GM19438 (cell line): Measurements from ENCODE around the gene DDX59.
A peak's percentile ranks its signal among the peaks of the same experiment; 100 is the strongest.

Experiments used
- ATAC-seq: cut with Tn5 transposase; IDR thresholded peaks from one replicate; pipeline ENCODE4 v1.9.1; 2021; ENCODE audit warnings: low read depth; ENCODE audit not compliant: unreplicated experiment

The DDX59 gene

GRCh38 chr1:200671235-200671786 is 1.6 kb upstream of the DDX59 start:
- ATAC-seq = no peak

GRCh38 chr1:200670242-200671118 is 773 bp upstream of the DDX59 start:
- no peak for ATAC-seq

- ATAC-seq = no peak
These were observed 993 bp downstream of the DDX59 start for GRCh38 chr1:200668514-200669313.

- no peak for ATAC-seq
These were observed 3.4 kb downstream of the DDX59 start for GRCh38 chr1:200666309-200666708.

- ATAC-seq = no peak
These were observed 3.8 kb downstream of the DDX59 start for GRCh38 chr1:200665861-200666260.

DNA sequence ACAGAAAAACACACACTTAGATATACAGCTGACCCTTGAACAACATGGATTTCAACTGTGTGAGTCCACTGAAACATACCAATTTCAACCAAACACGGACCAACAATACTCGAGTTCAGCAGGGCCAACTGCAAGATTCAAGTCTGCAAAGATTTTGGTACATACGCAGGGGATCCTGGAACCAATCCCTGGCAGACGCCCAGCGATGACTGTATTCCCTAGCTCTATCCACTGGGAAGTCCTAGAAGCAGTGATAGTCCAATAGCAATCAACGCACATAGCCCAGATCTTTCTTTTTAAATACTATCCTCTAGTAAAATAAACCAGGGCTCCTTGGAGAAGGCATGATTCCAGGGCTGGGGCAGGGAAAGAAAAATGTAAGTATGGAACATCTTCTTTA is 9.0 kb downstream of the DDX59 start:
- ATAC-seq = no peak

DNA sequence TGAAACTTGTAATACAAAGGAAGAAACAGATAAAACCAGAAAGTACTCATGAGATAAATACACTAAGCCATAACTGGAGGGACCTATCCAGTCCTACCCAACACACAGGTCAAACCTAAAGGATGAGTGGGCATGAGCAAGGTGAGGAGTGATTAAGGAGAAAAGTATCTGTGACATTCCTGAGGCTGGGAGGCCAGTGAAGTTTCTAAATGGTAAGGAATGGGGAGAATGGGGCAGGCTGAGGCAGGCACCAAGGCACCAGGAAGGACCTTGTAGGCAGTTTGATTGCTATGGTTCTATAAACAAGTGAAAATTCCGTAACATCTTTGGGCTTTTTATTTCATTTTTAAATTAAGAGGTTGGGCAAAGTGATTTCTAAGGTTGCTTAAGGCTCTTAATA is 10.4 kb downstream of the DDX59 start:
- no peak for ATAC-seq

DNA sequence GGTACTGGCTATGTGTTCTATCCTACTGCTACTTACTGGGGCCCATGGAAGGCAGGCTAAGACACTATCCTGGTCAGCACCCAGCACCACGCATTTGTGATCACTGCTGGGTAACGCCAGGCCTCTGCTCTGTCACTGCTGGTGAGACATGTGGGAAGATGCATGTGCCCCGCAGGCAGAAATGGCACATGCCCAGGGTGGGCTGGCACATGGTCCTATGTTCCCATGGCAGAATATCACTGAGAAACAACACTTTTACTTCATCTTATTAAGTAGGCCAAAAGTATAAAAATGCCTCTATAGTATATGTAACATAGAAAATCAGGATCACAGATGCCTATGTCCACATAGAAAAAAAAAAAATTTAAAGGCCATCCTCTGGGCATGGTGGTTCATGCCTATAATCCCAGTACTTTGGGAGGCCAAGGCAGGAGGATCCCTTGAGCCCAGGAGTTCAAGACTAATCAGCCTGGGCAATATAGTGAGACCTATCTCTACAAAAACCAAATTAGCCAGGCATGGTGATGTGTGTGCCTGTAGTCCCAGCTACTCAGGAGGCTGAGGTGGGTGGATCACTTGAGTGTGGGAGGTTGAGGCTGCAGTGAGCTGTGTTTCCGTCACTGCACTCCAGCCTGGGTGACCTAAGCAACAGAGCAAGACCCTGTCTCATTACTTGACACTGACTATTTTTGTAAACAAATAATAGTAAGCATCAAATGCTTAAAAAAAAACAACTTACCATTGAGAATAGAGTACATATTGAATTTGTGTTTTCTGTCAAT is 11.5 kb downstream of the DDX59 start:
- ATAC-seq = no peak

GRCh38 chr1:200654660-200655059 is 15.0 kb downstream of the DDX59 start:
- peak; percentile 63 for ATAC-seq

DNA sequence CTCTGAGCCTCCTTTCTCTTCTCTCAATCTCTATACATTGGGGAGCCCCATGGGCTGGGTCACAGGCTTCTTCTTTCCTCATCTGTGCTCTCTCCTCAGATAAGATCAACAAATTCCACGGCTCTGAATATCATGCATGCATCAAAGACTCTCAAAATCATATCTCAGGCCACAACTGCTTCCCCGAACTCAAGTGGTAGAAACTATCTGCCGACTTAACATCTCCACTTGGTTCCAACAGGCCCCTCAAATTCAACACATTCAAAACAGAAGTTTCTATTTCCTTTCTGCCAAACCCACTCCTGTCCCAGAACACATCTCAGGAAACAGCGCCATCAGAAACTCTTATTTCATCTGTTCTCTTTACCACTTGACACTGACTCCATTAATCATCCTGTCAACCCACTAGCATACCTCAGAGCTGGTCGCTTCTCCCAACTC is 16.7 kb downstream of the DDX59 start:
- peak; percentile 49 for ATAC-seq

- no peak for ATAC-seq
These were observed 17.3 kb downstream of the DDX59 start for GRCh38 chr1:200652378-200652777.

DNA sequence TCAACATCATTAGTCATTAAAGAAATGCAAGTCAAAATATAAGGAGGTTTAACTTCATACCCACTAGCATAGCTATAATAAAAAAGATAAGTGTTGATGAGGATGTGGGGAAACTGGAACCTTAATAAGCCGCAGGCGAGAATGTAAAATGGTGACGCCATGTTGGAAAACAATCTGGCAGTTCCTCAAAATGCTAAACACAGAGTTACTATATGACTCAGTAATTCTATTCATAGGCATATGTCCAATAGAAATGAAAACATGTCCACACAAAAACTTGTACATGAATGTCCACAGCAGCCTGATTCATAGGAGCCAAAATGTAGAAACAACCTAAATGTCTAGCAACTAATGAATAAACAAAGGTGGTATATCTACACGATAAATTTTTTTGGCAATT is 23.2 kb downstream of the DDX59 start:
- ATAC-seq = no peak

DNA sequence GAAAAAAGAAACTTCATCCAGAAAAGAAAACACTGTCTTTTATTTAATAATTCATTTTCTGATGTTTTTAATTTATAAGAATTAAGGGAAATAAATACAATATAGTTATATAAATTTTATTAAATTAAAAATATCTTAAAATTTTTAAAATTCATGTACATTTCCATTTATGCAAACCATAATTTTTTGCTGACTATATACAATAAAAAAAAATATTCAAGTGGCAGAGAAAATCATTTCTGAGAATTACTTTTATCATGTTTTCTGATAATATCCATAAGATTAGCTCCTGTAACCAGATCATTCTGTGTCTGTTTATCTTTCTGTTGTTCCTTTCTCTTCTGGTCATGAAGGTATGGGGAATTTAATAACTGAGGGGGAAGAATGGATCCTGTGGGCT is 25.7 kb downstream of the DDX59 start:
- ATAC-seq = no peak

DNA sequence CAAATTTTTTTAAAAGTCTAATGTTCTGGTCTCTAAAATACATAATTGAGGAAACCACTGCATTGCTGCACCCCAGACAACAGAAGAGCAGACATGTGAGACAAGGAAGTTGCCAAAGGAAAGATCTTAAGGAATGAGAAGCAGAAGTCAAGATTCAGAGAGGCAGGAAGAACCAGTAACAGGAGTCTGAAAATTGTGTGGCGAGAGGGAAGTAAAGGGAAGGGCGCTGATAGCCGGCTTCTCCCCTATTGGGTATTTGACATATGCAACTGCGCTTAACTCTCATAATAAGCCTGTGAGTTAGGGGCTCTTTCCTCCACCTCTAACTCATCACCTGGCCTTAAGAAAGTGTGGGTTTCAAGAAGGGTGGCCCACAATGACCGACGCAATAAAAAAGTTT is 27.2 kb downstream of the DDX59 start:
- ATAC-seq = no peak

DNA sequence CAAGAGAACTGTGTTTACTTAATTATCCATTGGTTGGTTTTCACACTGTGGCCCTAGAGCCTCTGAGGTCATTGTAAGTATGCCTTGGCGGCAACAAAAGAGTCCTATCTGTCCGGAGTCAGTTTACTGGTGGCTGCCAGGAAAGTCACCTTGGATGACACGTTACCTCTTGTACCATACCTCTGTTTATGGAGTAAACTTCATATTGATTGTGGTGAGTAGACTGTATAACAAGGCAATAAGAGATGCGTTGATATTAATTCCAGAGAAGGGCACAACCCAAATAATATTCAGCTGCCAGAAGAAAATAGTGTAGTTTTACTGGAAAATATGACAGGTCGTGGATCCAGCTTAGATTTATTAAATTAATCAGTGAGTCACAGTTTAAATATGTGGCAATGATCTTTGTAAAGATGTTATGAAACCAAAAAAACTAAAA is 28.7 kb downstream of the DDX59 start:
- no peak for ATAC-seq

GRCh38 chr1:200640373-200640962 is 29.2 kb downstream of the DDX59 start:
- ATAC-seq = no peak

- ATAC-seq = no peak
These were observed 31.6 kb downstream of the DDX59 start for GRCh38 chr1:200638073-200638472.

- no peak for ATAC-seq
These were observed 33.0 kb downstream of the DDX59 start for GRCh38 chr1:200636681-200637080.

DNA sequence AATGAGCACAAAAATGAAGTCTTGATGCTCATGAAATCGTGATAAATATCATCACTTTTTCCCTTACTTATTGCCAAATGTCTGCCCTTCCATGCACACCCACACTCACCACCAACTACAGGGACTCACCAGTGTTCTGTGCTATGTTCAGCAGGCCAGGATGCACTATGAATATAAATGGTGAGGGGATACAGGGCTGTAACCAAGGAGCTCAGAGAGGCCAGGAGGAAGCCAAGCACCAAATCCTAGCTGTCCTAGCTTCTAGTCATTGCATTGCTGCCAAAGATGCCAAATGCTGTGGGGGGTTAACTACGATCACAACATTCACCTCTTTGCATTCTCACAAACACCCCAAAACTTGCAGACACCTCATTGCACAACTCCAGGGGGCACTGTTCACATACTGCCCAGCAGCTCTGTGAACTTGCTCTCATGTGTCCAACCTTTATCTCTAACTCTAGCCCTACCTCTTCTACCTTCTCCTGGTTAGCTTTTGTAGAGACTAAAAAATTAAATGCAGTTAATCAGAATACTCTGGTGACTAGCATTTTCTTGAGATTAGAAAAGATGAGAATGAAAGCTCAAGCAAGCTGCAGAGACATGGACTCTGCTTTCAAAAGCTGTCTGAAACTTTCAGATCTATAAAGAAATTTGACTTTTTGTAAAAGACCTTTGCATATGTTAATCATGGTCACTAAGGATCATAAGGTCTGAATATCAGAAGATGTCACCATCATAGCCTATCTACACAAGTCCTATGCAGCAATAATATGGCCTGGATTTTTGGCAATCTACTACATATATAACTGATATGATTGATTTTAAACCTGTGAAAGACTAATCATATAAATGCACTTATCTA is 35.2 kb downstream of the DDX59 start:
- ATAC-seq = no peak
